NT2/D1 (cell line): Measurements from ENCODE around the gene NME9.

Source experiments
- SUZ12 ChIP-seq: IDR thresholded peaks from 2 replicates; pipeline ENCODE4 v1.6.1; 2011; ENCODE audit not compliant: insufficient read length, insufficient read depth; ENCODE audit errors: extremely low read depth
- YY1 ChIP-seq: IDR thresholded peaks from 2 replicates; pipeline ENCODE4 v1.6.1; 2011; ENCODE audit not compliant: insufficient read length, insufficient read depth
- ZNF274 ChIP-seq: IDR thresholded peaks from 2 replicates; pipeline ENCODE4 v1.6.1; 2011; ENCODE audit warnings: mild to moderate bottlenecking, low read depth, low read length

GRCh38 chr3:138376663-138377062 lies 47.0 kb upstream of the NME9 start:
- TF ChIP-seq ZNF274: no peak
- no peak for TF ChIP-seq YY1
- TF ChIP-seq SUZ12: no peak
